GM21390 (cell line): Measurements from ENCODE around the gene CCL22.
"Not testable (repeated sequence)": the region's sequence is repeated elsewhere in the genome, so short reads cannot be mapped to it uniquely, and the experiment has no call there.

Experiments
- ATAC-seq: cut with Tn5 transposase; IDR thresholded peaks from one replicate; pipeline ENCODE4 v1.9.1; 2021; ENCODE audit not compliant: unreplicated experiment

The CCL22 gene

GRCh38 chr16:57374067-57374534, 15.5 kb downstream of the CCL22 start:
- ATAC-seq = no peak

DNA sequence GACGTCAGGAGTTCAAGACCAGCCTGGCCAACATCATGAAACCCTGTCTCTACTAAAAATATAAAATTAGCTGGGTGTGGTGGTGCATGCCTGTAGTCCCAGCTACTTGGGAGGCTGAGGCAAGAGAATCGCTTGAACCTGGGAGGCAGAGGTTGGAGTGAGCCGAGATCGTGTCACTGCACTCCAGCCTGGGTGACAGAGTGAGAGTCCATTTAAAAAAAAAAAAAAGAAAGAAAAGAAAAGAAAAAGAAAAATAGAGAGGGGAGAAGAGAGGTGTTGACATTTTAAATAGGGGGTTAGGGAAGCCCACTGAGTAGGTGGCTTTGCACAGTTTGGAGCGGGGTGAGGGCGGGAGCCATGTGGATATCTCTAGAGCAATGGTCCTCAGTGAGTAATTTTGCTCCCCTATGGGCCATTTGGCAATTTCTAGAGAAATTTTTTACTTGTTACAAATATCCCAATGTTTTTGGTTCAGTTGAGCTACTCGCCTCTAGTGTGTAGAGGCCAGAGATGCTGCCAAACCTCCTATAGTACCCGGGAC, 16.4 kb downstream of the CCL22 start:
- not testable (repeated sequence) for ATAC-seq

DNA sequence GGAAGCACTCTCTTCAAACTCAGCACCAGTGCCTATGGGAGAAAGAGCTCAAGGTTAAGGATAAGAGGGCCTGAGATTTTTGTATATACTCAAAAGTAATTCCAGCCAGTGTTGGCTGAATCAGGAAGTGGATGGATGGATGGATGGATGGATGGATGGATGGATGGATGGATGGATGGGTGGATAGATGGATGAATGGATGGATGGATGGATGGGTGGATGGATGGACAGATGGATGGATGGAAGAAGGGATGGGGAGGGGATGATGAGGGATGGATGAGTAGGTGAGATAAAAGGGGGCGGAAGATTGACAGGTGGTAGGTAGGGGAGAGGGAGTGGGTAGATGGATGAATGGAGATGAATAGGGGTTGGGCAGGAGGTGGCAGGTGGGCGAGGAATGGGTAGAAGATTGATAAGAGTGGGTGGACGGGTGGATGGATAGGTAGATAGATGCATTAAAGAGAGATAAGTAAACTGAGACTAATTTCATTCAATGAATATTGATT, 17.8 kb downstream of the CCL22 start:
- ATAC-seq = no peak

DNA sequence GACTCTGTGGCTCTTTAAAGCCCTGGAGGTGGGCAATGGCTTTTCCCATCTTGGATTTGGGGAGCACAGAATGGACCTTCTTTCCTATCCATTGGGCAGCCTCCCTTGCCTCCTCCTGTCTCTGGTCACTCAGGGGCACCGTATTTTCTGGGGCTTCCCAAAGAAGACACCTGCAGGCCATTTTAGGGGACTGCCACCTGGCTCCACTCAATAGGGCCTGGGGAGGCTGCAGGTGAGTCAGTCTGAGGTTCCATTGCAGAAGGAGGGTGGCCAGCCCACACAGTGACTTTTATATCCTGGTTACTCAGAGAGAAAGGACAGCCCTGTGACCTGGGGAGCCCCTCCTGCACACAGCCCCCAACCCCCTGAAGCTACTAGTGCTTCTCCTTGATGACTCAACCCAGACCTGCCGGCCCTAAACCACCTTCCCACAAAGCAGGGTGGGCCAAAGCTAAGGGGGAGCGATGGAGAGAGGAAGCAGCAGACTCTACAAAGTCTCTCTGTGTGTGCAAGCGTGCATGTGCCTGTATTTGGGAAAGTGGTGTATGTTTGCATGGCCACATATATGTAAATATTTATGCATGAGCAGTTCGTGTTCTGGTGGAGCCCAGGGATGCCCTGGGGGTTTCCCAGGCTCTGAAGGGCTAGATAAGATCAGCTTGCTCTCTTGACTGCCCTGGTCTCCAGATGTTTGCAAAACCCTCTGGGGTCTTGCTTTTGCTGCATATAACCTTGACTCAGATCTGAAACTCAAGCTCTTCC, 18.7 kb downstream of the CCL22 start:
- ATAC-seq = peak; percentile 66

DNA sequence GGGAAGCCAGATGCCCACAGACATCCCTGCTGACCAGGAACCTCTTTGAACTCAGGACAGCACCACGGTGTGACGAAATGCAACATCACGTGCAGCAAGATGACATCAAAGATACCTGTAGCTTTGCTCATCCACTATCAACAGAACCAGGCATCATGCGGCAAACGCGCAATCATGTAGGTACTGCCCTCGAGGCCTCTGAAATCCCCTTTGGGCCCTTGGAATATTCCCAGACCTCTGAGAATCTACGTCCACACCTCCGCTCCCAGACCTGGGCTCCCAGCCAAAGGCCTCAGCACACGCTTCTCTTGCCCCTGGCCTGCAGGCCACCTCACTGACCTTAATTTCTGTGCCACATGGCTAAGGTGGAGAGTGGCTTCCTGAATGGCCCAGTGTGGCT, 21.0 kb downstream of the CCL22 start:
- no peak for ATAC-seq

DNA sequence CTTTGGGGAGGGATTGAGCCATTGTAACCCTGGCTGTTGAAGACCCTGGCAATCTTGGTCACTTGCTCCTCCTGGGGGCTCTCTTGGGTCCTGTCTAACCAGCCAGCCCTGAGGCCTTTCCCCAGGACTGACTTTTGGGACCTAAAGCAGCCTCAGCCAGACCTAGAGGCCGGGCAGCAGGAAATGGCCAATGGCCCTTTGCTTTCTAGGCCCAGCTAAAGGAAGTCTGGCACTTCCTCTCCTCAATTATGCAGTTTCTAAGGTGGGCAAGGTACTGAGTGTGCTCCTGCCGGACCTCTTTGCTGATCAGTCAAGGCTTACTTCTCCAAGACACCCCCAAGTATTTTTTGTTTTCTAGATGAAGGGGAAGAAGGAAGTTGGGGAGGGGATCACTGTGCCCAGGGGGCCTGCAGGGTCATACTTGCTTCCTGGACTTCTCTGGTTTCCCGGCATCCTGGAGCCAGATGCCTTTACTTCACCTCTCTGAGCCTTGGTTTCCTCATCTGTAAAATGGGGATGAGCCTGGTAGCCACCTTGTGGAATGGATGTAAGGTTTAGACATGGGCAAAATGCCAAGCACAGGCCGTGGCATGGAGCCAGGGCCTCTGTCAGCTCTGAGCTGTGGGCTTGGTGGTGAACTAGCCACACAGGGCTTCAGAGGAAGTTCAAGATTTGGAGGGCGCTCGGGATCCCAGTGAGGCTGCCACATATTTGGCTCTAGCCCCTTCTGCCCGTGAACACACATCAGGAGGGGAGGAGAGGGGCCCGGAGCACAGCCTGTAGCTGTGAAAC, 22.3 kb downstream of the CCL22 start:
- no peak for ATAC-seq

DNA sequence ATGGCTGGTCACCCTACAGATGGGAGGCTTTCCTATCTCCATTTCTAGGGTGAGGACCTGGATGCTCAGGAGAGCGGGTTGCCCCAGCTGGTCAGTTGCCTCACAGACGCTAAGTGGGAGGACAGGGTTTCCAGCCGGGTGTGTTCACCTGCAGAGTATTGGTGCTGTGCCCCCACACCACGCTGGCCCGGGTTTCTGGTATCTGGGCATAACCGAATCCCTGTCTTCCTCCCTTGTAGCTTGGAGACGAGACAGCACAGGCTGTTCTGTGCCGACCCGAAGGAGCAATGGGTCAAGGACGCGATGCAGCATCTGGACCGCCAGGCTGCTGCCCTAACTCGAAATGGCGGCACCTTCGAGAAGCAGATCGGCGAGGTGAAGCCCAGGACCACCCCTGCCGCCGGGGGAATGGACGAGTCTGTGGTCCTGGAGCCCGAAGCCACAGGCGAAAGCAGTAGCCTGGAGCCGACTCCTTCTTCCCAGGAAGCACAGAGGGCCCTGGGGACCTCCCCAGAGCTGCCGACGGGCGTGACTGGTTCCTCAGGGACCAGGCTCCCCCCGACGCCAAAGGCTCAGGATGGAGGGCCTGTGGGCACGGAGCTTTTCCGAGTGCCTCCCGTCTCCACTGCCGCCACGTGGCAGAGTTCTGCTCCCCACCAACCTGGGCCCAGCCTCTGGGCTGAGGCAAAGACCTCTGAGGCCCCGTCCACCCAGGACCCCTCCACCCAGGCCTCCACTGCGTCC, 23.4 kb downstream of the CCL22 start:
- ATAC-seq = no peak

DNA sequence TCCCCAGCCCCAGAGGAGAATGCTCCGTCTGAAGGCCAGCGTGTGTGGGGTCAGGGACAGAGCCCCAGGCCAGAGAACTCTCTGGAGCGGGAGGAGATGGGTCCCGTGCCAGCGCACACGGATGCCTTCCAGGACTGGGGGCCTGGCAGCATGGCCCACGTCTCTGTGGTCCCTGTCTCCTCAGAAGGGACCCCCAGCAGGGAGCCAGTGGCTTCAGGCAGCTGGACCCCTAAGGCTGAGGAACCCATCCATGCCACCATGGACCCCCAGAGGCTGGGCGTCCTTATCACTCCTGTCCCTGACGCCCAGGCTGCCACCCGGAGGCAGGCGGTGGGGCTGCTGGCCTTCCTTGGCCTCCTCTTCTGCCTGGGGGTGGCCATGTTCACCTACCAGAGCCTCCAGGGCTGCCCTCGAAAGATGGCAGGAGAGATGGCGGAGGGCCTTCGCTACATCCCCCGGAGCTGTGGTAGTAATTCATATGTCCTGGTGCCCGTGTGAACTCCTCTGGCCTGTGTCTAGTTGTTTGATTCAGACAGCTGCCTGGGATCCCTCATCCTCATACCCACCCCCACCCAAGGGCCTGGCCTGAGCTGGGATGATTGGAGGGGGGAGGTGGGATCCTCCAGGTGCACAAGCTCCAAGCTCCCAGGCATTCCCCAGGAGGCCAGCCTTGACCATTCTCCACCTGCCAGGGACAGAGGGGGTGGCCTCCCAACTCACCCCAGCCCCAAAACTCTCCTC, 24.1 kb downstream of the CCL22 start:
- ATAC-seq = no peak

GRCh38 chr16:57383276-57384247, 25.0 kb downstream of the CCL22 start:
- ATAC-seq = no peak

- ATAC-seq = no peak
Observed at GRCh38 chr16:57384248-57385070, 25.9 kb downstream of the CCL22 start.

- no peak for ATAC-seq
Observed at GRCh38 chr16:57385083-57385482, 26.5 kb downstream of the CCL22 start.

- ATAC-seq = no peak
Observed at GRCh38 chr16:57386381-57386951, 27.9 kb downstream of the CCL22 start.

GRCh38 chr16:57387598-57388354, 29.2 kb downstream of the CCL22 start:
- no peak for ATAC-seq

- ATAC-seq = no peak
Observed at GRCh38 chr16:57388359-57389086, 29.9 kb downstream of the CCL22 start.

DNA sequence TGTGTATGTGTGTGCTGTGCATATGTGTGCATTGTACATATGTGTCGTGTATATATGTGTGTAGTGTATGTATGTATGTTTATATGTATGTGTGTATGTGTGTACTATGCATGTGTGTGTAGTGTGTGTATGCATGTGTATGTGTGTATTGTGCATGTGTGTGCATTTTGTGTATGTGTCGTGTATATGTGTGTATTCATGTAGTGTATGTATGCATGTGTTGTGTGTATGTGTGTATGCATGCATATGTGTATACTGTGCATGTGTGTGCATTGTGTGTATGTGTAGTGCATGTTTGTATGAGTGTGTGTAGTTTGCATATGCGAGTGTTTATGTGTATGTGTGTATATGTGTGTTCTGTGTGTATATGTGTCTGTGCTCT, 30.5 kb downstream of the CCL22 start:
- no peak for ATAC-seq

DNA sequence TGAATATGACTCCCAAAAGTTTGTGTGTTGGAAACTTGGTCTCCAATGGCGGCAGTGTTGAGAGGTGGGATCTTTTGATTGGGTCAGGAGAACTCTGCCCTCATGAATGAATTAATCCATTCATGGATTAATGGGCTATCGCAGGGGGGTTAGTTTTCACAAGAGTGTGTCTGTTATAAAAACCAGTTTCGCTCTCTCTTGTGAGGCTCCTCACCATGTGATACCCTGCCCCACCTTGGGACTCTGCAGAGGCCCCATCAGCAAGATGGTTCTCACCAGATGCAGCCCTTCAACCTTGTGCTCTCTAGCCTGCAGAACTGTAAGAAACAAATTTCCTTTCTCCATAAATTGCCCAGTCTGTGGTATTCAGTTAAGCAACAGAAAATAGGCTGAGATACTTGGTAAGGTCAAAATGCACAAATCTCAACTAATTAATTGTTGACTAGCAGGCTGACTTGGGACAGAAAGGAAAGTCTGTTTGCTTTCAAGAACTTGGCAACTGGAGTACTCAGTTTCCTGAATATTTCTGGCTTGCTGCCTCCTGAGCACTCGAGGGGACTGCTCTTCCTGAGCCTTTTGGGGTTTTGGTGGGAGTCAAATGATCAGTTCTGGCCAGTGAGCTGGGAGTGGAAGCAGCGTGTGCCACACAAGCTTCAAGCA, 32.2 kb downstream of the CCL22 start:
- ATAC-seq = no peak
